CD8-positive, alpha-beta memory T cell (primary cell): ENCODE data around the gene KCNMB2. TPM values are rescaled to one million over a fixed set of nuclear protein-coding genes. Genes with fewer than 3 reads are reported as not detected.
"Not testable (repeated sequence)": the region's sequence is repeated elsewhere in the genome, so short reads cannot be mapped to it uniquely, and the experiment has no call there.

Source experiments
- CTCF ChIA-PET: fragments of 350-600 bp; sonication (Branson Sonifier 250); formaldehyde crosslinking; loops from one replicate; lab custom pipeline; 2021; ENCODE audit warnings: antibody characterized with exemption; lab: Charles Lee
- POLR2A ChIA-PET: fragments of 350-600 bp; sonication (Branson Sonifier 250); formaldehyde crosslinking; loops from one replicate; lab custom pipeline; 2021; ENCODE audit warnings: antibody characterized with exemption; lab: Charles Lee
- DNase-seq, 5 donors: peaks; one replicate each; pipeline versions ENCODE4 v3.0.0 to v3.0.0-alpha.2; 2020 to 2022; ENCODE audit warnings: mixed read lengths in 1 of 5
- H3K27ac ChIP-seq: one replicate; pipeline ENCODE4 v1.7.0; 2013; ENCODE audit warnings: low read depth, mild to moderate bottlenecking, low read length, moderate library complexity
- H3K27me3 ChIP-seq: 2 replicates; pipeline ENCODE4 v1.7.0; 2013; ENCODE audit warnings: low read length, mild to moderate bottlenecking; ENCODE audit not compliant: insufficient read depth, poor library complexity, severe bottlenecking
- H3K36me3 ChIP-seq: 2 replicates; pipeline ENCODE4 v1.7.0; 2013; ENCODE audit warnings: mild to moderate bottlenecking, low read length, moderate library complexity; ENCODE audit not compliant: insufficient read depth
- H3K4me1 ChIP-seq: 2 replicates; pipeline ENCODE4 v1.7.0; 2013; ENCODE audit warnings: mild to moderate bottlenecking, low read length, moderate library complexity; ENCODE audit not compliant: insufficient read depth
- H3K4me3 ChIP-seq: 2 replicates; pipeline ENCODE4 v1.7.0; 2013; ENCODE audit warnings: mild to moderate bottlenecking, low read length
- H3K9me3 ChIP-seq: 2 replicates; pipeline ENCODE4 v1.7.0; 2013; ENCODE audit warnings: mild to moderate bottlenecking, low read length
- H3K27ac Mint-ChIP-seq, 8 donors: one replicate each; pipeline ENCODE4 v1.8.0; 2020 to 2021; ENCODE audit warnings: mixed read lengths in 8 of 8, mild to moderate bottlenecking in 6 of 8, inconsistent platforms in 3 of 8, moderate library complexity in 3 of 8
- H3K27me3 Mint-ChIP-seq, 2 donors: one replicate each; pipeline ENCODE4 v1.8.0; 2020 to 2021; ENCODE audit warnings: mixed read lengths in 2 of 2, mild to moderate bottlenecking in 1 of 2, moderate library complexity in 1 of 2
- H3K36me3 Mint-ChIP-seq, 3 donors: one replicate each; pipeline ENCODE4 v1.8.0; 2020 to 2021; ENCODE audit warnings: mixed read lengths in 3 of 3, inconsistent platforms in 1 of 3, mild to moderate bottlenecking in 1 of 3
- H3K4me1 Mint-ChIP-seq, 3 donors: one replicate each; pipeline ENCODE4 v1.8.0; 2020 to 2021; ENCODE audit warnings: mixed read lengths in 3 of 3, inconsistent platforms in 1 of 3, mild to moderate bottlenecking in 1 of 3
- H3K4me3 Mint-ChIP-seq, 7 donors: one replicate each; pipeline ENCODE4 v1.8.0; 2020 to 2021; ENCODE audit warnings: mixed read lengths in 7 of 7, mild to moderate bottlenecking in 6 of 7, moderate library complexity in 4 of 7, inconsistent platforms in 2 of 7
- H3K9me3 Mint-ChIP-seq, 5 donors: one replicate each; pipeline ENCODE4 v1.8.0; 2020 to 2022; ENCODE audit warnings: mixed read lengths in 5 of 5, mild to moderate bottlenecking in 3 of 5, moderate library complexity in 2 of 5, inconsistent platforms in 1 of 5
- polyA plus RNA-seq: library from polyadenylated mRNA; unstranded; fragments of 300-500 nt; fragmentation: Illumina TruSeq; gene quantifications from one replicate; pipeline ENCODE4 v1.2.3, GENCODE V29; 2021
- total RNA-seq, 2 experiments: library from RNA; stranded (reverse); gene quantifications; one replicate each; pipeline ENCODE4 v1.2.3, GENCODE V29; 2021

Gene KCNMB2
- total and polyA plus RNA-seq, 3 experiments from 2014 or later: not detected

DNA sequence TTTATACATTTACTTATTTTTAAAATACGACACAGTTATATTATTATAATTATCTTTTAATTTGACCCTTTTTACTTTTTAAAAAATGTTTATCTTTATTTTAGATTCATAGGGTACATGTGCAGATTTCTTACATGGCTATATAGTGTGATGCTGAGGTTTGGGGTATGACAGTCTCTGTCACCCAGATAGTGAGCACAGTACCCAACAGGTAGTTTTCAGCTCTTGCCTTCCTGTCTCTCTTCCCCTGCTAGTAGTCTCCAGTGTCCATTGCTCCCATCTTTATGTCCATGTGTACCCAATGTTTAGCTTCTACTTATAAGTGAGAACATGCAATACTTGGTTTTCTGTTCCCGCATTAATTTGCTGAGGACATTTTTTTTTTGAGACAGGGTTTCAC lies 21.8 kb upstream of the KCNMB2 start:
- H3K4me3 ChIP-seq: no peak overlapping the region
- H3K9me3 Mint-ChIP-seq: no peaks in the 10 kb centered on the region

DNA sequence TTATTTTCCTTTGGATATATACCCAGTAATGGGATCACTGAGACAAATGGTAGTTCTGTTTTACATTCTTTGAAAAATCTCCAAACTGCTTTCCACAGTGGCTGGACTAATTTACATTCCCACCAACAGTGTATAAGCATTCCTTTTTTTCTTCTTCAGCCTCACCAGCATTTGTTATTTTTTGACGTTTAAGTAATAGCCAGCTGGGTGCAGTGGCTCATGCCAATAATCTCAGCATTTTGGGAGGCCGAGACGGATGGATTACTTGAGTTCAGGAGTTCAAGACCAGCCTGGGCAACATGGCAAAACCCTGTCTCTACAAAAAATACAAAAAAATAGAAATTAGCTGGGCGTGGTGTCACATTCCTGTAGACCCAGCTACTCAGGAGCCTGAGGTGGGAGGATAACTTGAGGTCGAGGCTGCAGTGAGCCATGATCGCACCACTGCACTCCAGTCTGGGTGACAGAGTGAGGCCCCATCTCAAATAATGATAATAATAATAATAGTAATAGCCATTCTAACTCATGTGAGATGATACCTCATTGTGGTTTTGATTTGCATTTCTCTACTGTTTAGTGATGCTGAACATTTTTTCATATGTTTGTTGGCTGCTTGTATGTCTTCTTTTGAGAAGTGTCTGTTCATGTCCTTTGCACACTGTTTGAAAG lies 21.0 kb upstream of the KCNMB2 start:
- H3K9me3 Mint-ChIP-seq, H3K9me3 ChIP-seq, H3K4me1 Mint-ChIP-seq, H3K36me3 Mint-ChIP-seq, DNase-seq, H3K4me3 Mint-ChIP-seq, H3K4me3 ChIP-seq, H3K27ac ChIP-seq, H3K27me3 ChIP-seq, H3K36me3 ChIP-seq, CTCF ChIA-PET, H3K4me1 ChIP-seq, H3K27ac Mint-ChIP-seq: not testable (repeated sequence)
- peaks cover 0 to 11% of the 10 kb centered on the region in 2 donors for H3K27me3 Mint-ChIP-seq
- POLR2A ChIA-PET: interaction anchor here (0.6 kb wide), 1 partner anchor 1729 kb away, joined by 3 read pairs; no protein-coding TSS in a partner anchor

More for the DNA sequence above, 21.8 kb upstream of the KCNMB2 start:
- Histone ChIP-seq H3K9me3 (no peaks in the 10 kb centered on the region), H3K36me3 (no peaks in the 10 kb centered on the region), H3K27ac (no peak overlapping the region), H3K4me1 (no peaks in the 10 kb centered on the region), H3K27me3 (no peaks in the 10 kb centered on the region)
- Mint-ChIP-seq H3K27ac (no peak overlapping the region), H3K4me3 (no peak overlapping the region), H3K36me3 (no peaks in the 10 kb centered on the region), H3K4me1 (no peaks in the 10 kb centered on the region), H3K27me3 (peaks cover 0 to 11% of the 10 kb centered on the region in 2 donors)
- ChIA-PET POLR2A (interaction anchor here (0.6 kb wide), 1 partner anchor 1728 kb away, joined by 3 read pairs; no protein-coding TSS in a partner anchor), CTCF (no interaction called here)
- DNase-seq: no peak

- POLR2A ChIA-PET: no interaction called here
- H3K9me3 Mint-ChIP-seq: no peaks in the 10 kb centered on the region
- no peaks in the 10 kb centered on the region for H3K4me1 ChIP-seq
Observed at GRCh38 chr3:178517665-178518334, 18.4 kb upstream of the KCNMB2 start.

DNA sequence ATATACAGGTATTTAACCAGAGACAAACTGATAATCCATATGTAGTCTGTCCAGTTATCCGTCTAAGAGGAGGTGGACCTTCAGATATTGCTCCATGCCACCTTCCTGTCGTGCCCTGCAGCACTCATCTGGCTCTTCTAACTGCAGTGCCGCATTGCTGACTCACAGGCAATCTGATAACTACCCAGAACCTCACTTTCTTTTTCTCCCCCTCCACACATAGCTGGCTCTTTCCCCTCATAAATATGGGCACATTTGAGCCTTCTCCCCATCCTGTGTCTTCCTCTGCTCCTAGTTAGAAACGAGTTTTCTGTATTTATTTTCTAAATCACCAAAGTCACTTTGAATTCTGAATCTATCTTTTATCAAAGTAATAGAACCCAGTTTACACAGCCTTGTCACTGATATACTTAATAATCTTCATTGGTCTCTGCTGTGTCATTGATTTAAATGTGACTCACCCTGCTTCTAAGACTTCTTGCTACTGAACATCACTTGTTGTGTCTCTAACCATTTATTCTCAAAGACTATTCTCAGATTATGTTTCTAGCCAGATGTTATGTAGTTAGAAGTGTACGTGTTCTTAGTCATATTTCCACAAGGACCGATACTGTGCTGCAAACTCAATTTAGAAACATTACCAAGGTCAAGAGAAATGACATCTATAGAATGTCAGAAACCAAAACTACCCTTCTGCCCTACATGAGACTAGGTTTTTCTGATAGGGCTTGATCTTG lies 17.4 kb upstream of the KCNMB2 start:
- Mint-ChIP-seq H3K4me1 (no peaks in the 10 kb centered on the region), H3K27ac (no peak overlapping the region), H3K27me3 (peaks cover 0 to 10% of the 10 kb centered on the region in 2 donors), H3K36me3 (no peaks in the 10 kb centered on the region), H3K4me3 (no peak overlapping the region), H3K9me3 (no peaks in the 10 kb centered on the region)
- no peak for DNase-seq
- CTCF ChIA-PET: no interaction called here
- H3K4me3 ChIP-seq: no peak overlapping the region
- H3K4me1 ChIP-seq: no peaks in the 10 kb centered on the region
- H3K36me3 ChIP-seq: no peaks in the 10 kb centered on the region
- H3K27me3 ChIP-seq: no peaks in the 10 kb centered on the region
- no peaks in the 10 kb centered on the region for H3K9me3 ChIP-seq
- no peak overlapping the region for H3K27ac ChIP-seq
- POLR2A ChIA-PET: no interaction called here

More at GRCh38 chr3:178517665-178518334, 18.4 kb upstream of the KCNMB2 start:
- Histone ChIP-seq H3K27ac (no peak overlapping the region), H3K36me3 (no peaks in the 10 kb centered on the region), H3K27me3 (no peaks in the 10 kb centered on the region), H3K4me3 (no peak overlapping the region), H3K9me3 (no peaks in the 10 kb centered on the region)
- Mint-ChIP-seq H3K4me3 (no peak overlapping the region), H3K4me1 (no peaks in the 10 kb centered on the region), H3K36me3 (no peaks in the 10 kb centered on the region), H3K27me3 (peaks cover 0 to 11% of the 10 kb centered on the region in 2 donors), H3K27ac (no peak overlapping the region)
- no peak for DNase-seq
- CTCF ChIA-PET: no interaction called here

GRCh38 chr3:178519701-178520100 lies 16.5 kb upstream of the KCNMB2 start:
- ChIA-PET POLR2A (no interaction called here), CTCF (no interaction called here)
- no peak overlapping the region for H3K27ac Mint-ChIP-seq
- no peak overlapping the region for H3K27ac ChIP-seq
- H3K9me3 ChIP-seq: no peaks in the 10 kb centered on the region
- H3K9me3 Mint-ChIP-seq: no peaks in the 10 kb centered on the region
- no peak for DNase-seq
- no peaks in the 10 kb centered on the region for H3K36me3 ChIP-seq
- H3K27me3 ChIP-seq: no peaks in the 10 kb centered on the region
- H3K36me3 Mint-ChIP-seq: no peaks in the 10 kb centered on the region
- no peaks in the 10 kb centered on the region for H3K4me1 Mint-ChIP-seq
- H3K4me1 ChIP-seq: no peaks in the 10 kb centered on the region
- H3K4me3 ChIP-seq: no peak overlapping the region
- H3K4me3 Mint-ChIP-seq: no peak overlapping the region
- H3K27me3 Mint-ChIP-seq: peaks cover 0 to 7% of the 10 kb centered on the region in 2 donors

- H3K9me3 Mint-ChIP-seq: no peaks in the 10 kb centered on the region
- peaks cover 1 to 12% of the 10 kb centered on the region in 2 donors for H3K27me3 Mint-ChIP-seq
- no peaks in the 10 kb centered on the region for H3K4me1 Mint-ChIP-seq
Observed at GRCh38 chr3:178520451-178520850, 15.8 kb upstream of the KCNMB2 start.

DNA sequence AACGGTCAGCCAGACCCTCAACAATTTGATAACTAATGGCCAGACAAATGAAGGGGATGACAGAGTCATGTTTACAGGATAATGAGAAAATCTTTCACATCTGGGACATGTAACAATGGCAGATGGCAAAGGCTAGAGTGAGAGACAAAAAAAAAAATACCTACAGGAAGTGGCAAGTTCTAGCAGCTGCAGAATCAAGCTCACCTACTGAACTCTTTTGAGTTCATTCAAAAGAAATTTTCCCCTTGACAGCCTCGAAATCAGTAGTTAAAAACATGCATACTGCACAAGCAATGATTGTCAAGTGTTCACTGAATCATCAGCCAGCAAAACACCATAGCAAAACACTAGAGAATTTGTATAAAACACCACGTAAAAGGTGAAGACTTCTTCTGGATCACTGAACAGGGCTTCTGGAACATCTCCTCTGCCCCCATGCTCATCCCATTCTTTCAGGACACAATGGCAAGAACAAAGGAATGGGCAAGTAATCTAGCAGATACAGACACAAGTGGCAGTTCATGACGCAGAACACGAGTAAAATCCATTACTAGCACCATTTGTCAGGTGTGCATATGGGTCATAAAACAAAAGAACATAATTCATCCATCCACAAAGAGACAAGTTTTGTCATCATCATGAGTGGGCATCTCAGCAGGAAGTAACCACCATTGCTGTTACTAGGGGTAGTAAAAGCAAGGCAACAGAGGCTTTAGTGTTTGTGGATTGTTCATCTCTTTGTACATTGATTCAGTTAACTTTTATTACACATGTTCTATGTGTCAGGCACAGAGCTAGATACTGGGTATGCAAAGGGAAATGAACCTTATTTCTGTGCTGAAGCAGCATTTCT lies 13.8 kb upstream of the KCNMB2 start:
- no peaks in the 10 kb centered on the region for H3K9me3 ChIP-seq
- H3K36me3 ChIP-seq: no peaks in the 10 kb centered on the region
- DNase-seq: no peak
- H3K4me1 ChIP-seq: no peaks in the 10 kb centered on the region
- H3K36me3 Mint-ChIP-seq: no peaks in the 10 kb centered on the region
- no peaks in the 10 kb centered on the region for H3K27me3 ChIP-seq
- H3K27me3 Mint-ChIP-seq: peaks cover 2 to 16% of the 10 kb centered on the region in 2 donors
- no peaks in the 10 kb centered on the region for H3K9me3 Mint-ChIP-seq
- H3K4me1 Mint-ChIP-seq: no peaks in the 10 kb centered on the region
- ChIA-PET CTCF (no interaction called here), POLR2A (no interaction called here)
- H3K27ac Mint-ChIP-seq: no peak overlapping the region
- H3K4me3 Mint-ChIP-seq: no peak overlapping the region
- H3K27ac ChIP-seq: no peak overlapping the region
- no peak overlapping the region for H3K4me3 ChIP-seq

More at GRCh38 chr3:178520451-178520850, 15.8 kb upstream of the KCNMB2 start:
- no peaks in the 10 kb centered on the region for H3K36me3 Mint-ChIP-seq
- H3K27ac Mint-ChIP-seq: no peak overlapping the region
- POLR2A ChIA-PET: no interaction called here
- Histone ChIP-seq H3K27ac (no peak overlapping the region), H3K4me1 (no peaks in the 10 kb centered on the region), H3K9me3 (no peaks in the 10 kb centered on the region), H3K27me3 (no peaks in the 10 kb centered on the region), H3K36me3 (no peaks in the 10 kb centered on the region), H3K4me3 (no peak overlapping the region)
- no peak overlapping the region for H3K4me3 Mint-ChIP-seq
- no peak for DNase-seq
- CTCF ChIA-PET: no interaction called here
